K562 (cell line): ENCODE measurements around the gene MOCOS. TPM values are rescaled to one million over a fixed set of nuclear protein-coding genes. Genes with fewer than 3 reads are reported as not detected.
A peak's percentile ranks its signal among the peaks of the same experiment; 100 is the strongest.

Experiments used
- BRCA1 ChIP-seq, 2 experiments: fragments of 450-650 bp in 1 of 2; sonication (generic) in 1 of 2; formaldehyde crosslinking in 1 of 2; IDR thresholded peaks; 2 replicates each; pipeline versions ENCODE4 v1.5.0 to v1.6.1; 2017 to 2020; ENCODE audit warnings: mild to moderate bottlenecking in 1 of 2, missing genetic modification reagents in 1 of 2
- CC2D1A ChIP-seq: fragments of 450-650 bp; IDR thresholded peaks from 2 replicates; pipeline ENCODE4 v1.6.1; 2017; ENCODE audit warnings: mild to moderate bottlenecking
- CHD4 ChIP-seq: fragments of 200-600 bp; sonication (generic); IDR thresholded peaks from 3 replicates; pipeline ENCODE4 v1.6.1; 2012; ENCODE audit warnings: low read depth, mild to moderate bottlenecking, mixed read lengths, low read length, inconsistent platforms; ENCODE audit not compliant: insufficient read depth, insufficient replicate concordance, poor library complexity, severe bottlenecking
- CUX1 ChIP-seq: fragments of 200-800 bp; sonication (Bioruptor generic); IDR thresholded peaks from 2 replicates; pipeline ENCODE4 v1.6.1; 2016; ENCODE audit warnings: missing genetic modification characterization, missing compliant biosample characterization
- ELF2 ChIP-seq: fragments of 250-450 bp; sonication (Bioruptor Pico); IDR thresholded peaks from 2 replicates; pipeline ENCODE4 v1.5.0; 2021; ENCODE audit warnings: mild to moderate bottlenecking
- FOXJ3 ChIP-seq: sonication (generic); formaldehyde crosslinking; IDR thresholded peaks from 2 replicates; pipeline ENCODE4 v1.4.0; 2020; ENCODE audit warnings: mild to moderate bottlenecking, missing genetic modification reagents
- GABPA ChIP-seq: fragments of 200-800 bp; sonication (Bioruptor generic); conservative IDR thresholded peaks from 2 replicates; pipeline ENCODE4 v1.6.1; 2016; ENCODE audit warnings: low read depth, missing genetic modification characterization, missing compliant biosample characterization
- GTF2B ChIP-seq: IDR thresholded peaks from 2 replicates; pipeline ENCODE4 v1.6.1; 2011; ENCODE audit not compliant: insufficient read length; ENCODE audit errors: extremely low read depth
- HSF4 ChIP-seq: fragments of 250-450 bp; sonication (Bioruptor Pico); IDR thresholded peaks from 2 replicates; pipeline ENCODE4 v2.1.2; 2022; ENCODE audit warnings: mild to moderate bottlenecking, moderate library complexity, borderline replicate concordance
- MBD2 ChIP-seq: sonication (generic); IDR thresholded peaks from 2 replicates; pipeline ENCODE4 v1.6.1; 2016; ENCODE audit warnings: low read depth, borderline replicate concordance
- NBN ChIP-seq: fragments of 450-650 bp; IDR thresholded peaks from 2 replicates; pipeline ENCODE4 v1.6.1; 2016; ENCODE audit warnings: low read depth, mild to moderate bottlenecking
- NFXL1 ChIP-seq: fragments of 450-650 bp; formaldehyde crosslinking; IDR thresholded peaks from 2 replicates; pipeline ENCODE4 v1.4.0; 2021; ENCODE audit warnings: mild to moderate bottlenecking
- NR3C1 ChIP-seq: sonication (generic); formaldehyde crosslinking; IDR thresholded peaks from 2 replicates; pipeline ENCODE4 v1.8.1; 2022; ENCODE audit warnings: missing genetic modification reagents
- OTX1 ChIP-seq: fragments of 450-650 bp; formaldehyde crosslinking; IDR thresholded peaks from 2 replicates; pipeline ENCODE4 v1.4.0; 2022; ENCODE audit warnings: mild to moderate bottlenecking
- SMARCE1 ChIP-seq: fragments of 450-650 bp; IDR thresholded peaks from 2 replicates; pipeline ENCODE4 v1.7.1; 2016; ENCODE audit warnings: mild to moderate bottlenecking
- TCFL5 ChIP-seq: fragments of 250-450 bp; sonication (Bioruptor Pico); conservative IDR thresholded peaks from 2 replicates; pipeline ENCODE4 v1.6.1; 2021; ENCODE audit warnings: mild to moderate bottlenecking, moderate library complexity, matching md5 sums
- THRAP3 ChIP-seq: fragments of 450-650 bp; IDR thresholded peaks from 2 replicates; pipeline ENCODE4 v1.6.1; 2016; ENCODE audit warnings: mild to moderate bottlenecking, inconsistent platforms, borderline replicate concordance
- polyA plus RNA-seq, 8 experiments: library from polyadenylated mRNA; depleted of rRNA in 4 of 8; stranded (reverse) in 5 of 8; unstranded in 3 of 8; fragments of >200 nt; fragmentation: Nextera tagmentation in 2 of 8; fragmentation: Illumina TruSeq in 1 of 8; extraction: Ambion mirVana in 2 of 8; extraction: Trizol in 1 of 8; gene quantifications; 2 replicates each; pipeline versions ENCODE4 v1.2.1 to v1.2.3, GENCODE V29; 2011 to 2014; ENCODE audit warnings: inconsistent platforms in 1 of 8, missing spikeins in 1 of 8
- total RNA-seq, 7 experiments: library from RNA; depleted of rRNA in 6 of 7; stranded (reverse); fragments of >200 nt in 6 of 7; fragmentation: Illumina TruSeq in 2 of 7; extraction: Trizol in 2 of 7; gene quantifications; 2 replicates each; pipeline versions ENCODE4 v1.2.1 to v1.2.3, GENCODE V29; 2011 to 2021; ENCODE audit warnings: low replicate concordance in 1 of 7
- TF ChIP-seq, protein P1 (sequence below), 2 experiments: fragments of 250-450 bp in 1 of 2; fragments of 450-650 bp in 1 of 2; sonication (Bioruptor Pico) in 1 of 2; IDR thresholded peaks; 2 replicates each; pipeline versions ENCODE4 v1.6.1 to v1.8.0; 2016 to 2021; ENCODE audit warnings: mild to moderate bottlenecking in 2 of 2, moderate library complexity in 2 of 2, missing compliant biosample characterization in 1 of 2, missing genetic modification characterization in 1 of 2
- TF ChIP-seq, protein P2 (sequence below): fragments of 450-650 bp; IDR thresholded peaks from 2 replicates; pipeline ENCODE4 v1.6.1; 2017; ENCODE audit warnings: mild to moderate bottlenecking, moderate library complexity

MOCOS gene
- total and polyA plus RNA-seq, 9 of the 15 experiments (the other 6 are each of a cell fraction or from before 2014, with no cell fraction given): 4.5 to 12.4 (median 9.1) TPM

GRCh38 chr18:36186461-36187192 lies 670 bp upstream of the MOCOS start (continued):
- TF ChIP-seq TCFL5 (CRISPR knock-in tag) (no peak), MBD2 (no peak), GTF2B (no peak), OTX1 (CRISPR knock-in tag) (no peak), CHD4 (no peak), GABPA (no peak), SMARCE1 (no peak), BRCA1 (IDR thresholded peaks at IDR 0.05) (no peak), BRCA1 (CRISPR knock-in tag; IDR thresholded peaks at IDR 0.05) (no peak), ELF2 (no peak), NBN (0 out of 2 replicates have a peak, but pooled peaks have one; percentile 23), HSF4 (CRISPR knock-in tag) (no peak), NFXL1 (CRISPR knock-in tag) (no peak), FOXJ3 (CRISPR knock-in tag) (no peak), CUX1 (CRISPR knock-in tag) (no peak), NR3C1 (CRISPR knock-in tag) (no peak), THRAP3 (no peak), CC2D1A (no peak)
- TF ChIP-seq, protein P1, sequence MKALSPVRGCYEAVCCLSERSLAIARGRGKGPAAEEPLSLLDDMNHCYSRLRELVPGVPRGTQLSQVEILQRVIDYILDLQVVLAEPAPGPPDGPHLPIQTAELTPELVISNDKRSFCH (CRISPR knock-in tag; IDR thresholded peaks at IDR 0.05): no peak
- TF ChIP-seq, protein P1 (tag; IDR thresholded peaks at IDR 0.05): no peak
- TF ChIP-seq, protein P2, sequence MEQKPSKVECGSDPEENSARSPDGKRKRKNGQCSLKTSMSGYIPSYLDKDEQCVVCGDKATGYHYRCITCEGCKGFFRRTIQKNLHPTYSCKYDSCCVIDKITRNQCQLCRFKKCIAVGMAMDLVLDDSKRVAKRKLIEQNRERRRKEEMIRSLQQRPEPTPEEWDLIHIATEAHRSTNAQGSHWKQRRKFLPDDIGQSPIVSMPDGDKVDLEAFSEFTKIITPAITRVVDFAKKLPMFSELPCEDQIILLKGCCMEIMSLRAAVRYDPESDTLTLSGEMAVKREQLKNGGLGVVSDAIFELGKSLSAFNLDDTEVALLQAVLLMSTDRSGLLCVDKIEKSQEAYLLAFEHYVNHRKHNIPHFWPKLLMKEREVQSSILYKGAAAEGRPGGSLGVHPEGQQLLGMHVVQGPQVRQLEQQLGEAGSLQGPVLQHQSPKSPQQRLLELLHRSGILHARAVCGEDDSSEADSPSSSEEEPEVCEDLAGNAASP: no peak
